ENCODE measurements around the gene PSMB2. TPM values are rescaled to one million over a fixed set of nuclear protein-coding genes. Genes with fewer than 3 reads are reported as not detected.

PSMB2 gene
- total and polyA plus RNA-seq, 2 experiments from 2014 or later, result 22.5 to 72.8 TPM

- peaks cover 39% of the 10 kb centered on the region for H3K36me3 ChIP-seq
- no peak for DNase-seq (ENCODE audit: low read depth in 1 of 2, low spot score in 1 of 2)
- no peak overlapping the region for H3K27ac ChIP-seq
- no peaks in the 10 kb centered on the region for H3K4me1 ChIP-seq (ENCODE audit: low read depth)
- no peaks in the 10 kb centered on the region for H3K27me3 ChIP-seq
- TF ChIP-seq CTCF (IDR thresholded peaks at IDR 0.05; ENCODE audit: low read depth, low read length), result no peak
- no peak overlapping the region for H3K4me3 ChIP-seq
- no peaks in the 10 kb centered on the region for H3K9me3 ChIP-seq (ENCODE audit: low read depth)
Measured at GRCh38 chr1:35631396-35631795, 9.9 kb downstream of the PSMB2 start.

GRCh38 chr1:35629051-35629450 is 12.3 kb downstream of the PSMB2 start:
- peaks cover 29% of the 10 kb centered on the region for H3K36me3 ChIP-seq

GRCh38 chr1:35623832-35624231 is 17.5 kb downstream of the PSMB2 start:
- Histone ChIP-seq H3K36me3 (peaks cover 6% of the 10 kb centered on the region), H3K4me1 (ENCODE audit: low read depth) (peaks cover 4% of the 10 kb centered on the region), H3K27me3 (peaks cover 29% of the 10 kb centered on the region), H3K4me3 (no peak overlapping the region), H3K9me3 (ENCODE audit: low read depth) (no peaks in the 10 kb centered on the region), H3K27ac (no peak overlapping the region)
- TF ChIP-seq CTCF (IDR thresholded peaks at IDR 0.05; ENCODE audit: low read depth, low read length), result no peak
- DNase-seq (ENCODE audit: low read depth in 1 of 2, low spot score in 1 of 2), result no peak

More at GRCh38 chr1:35629051-35629450, 12.3 kb downstream of the PSMB2 start:
- no peak for TF ChIP-seq CTCF (IDR thresholded peaks at IDR 0.05; ENCODE audit: low read depth, low read length)
- H3K27ac ChIP-seq, result no peak overlapping the region
- H3K27me3 ChIP-seq, result no peaks in the 10 kb centered on the region
- no peaks in the 10 kb centered on the region for H3K9me3 ChIP-seq (ENCODE audit: low read depth)
- H3K4me1 ChIP-seq (ENCODE audit: low read depth), result no peaks in the 10 kb centered on the region
- H3K4me3 ChIP-seq, result no peak overlapping the region
- DNase-seq (ENCODE audit: low read depth in 1 of 2, low spot score in 1 of 2), result no peak

GRCh38 chr1:35622510-35623178 is 18.7 kb downstream of the PSMB2 start:
- Histone ChIP-seq H3K4me3 (no peak overlapping the region), H3K27ac (no peak overlapping the region), H3K4me1 (ENCODE audit: low read depth) (peaks cover 7% of the 10 kb centered on the region), H3K36me3 (peaks cover 6% of the 10 kb centered on the region), H3K9me3 (ENCODE audit: low read depth) (no peaks in the 10 kb centered on the region), H3K27me3 (peaks cover 29% of the 10 kb centered on the region)
- no peak for TF ChIP-seq CTCF (IDR thresholded peaks at IDR 0.05; ENCODE audit: low read depth, low read length)
- no peak for DNase-seq (ENCODE audit: low read depth in 1 of 2, low spot score in 1 of 2)

GRCh38 chr1:35619237-35620121 is 21.8 kb downstream of the PSMB2 start:
- peaks cover 44% of the 10 kb centered on the region for H3K27me3 ChIP-seq
- H3K27ac ChIP-seq, result no peak overlapping the region
- DNase-seq (ENCODE audit: low read depth in 1 of 2, low spot score in 1 of 2), result peak in 1 of 2 donors; percentile 52
- no peak for TF ChIP-seq CTCF (IDR thresholded peaks at IDR 0.05; ENCODE audit: low read depth, low read length)
- H3K4me1 ChIP-seq (ENCODE audit: low read depth), result peaks cover 7% of the 10 kb centered on the region
- H3K9me3 ChIP-seq (ENCODE audit: low read depth), result no peaks in the 10 kb centered on the region
- H3K4me3 ChIP-seq, result no peak overlapping the region
- peaks cover 7% of the 10 kb centered on the region for H3K36me3 ChIP-seq
